Mesendoderm (in vitro differentiated cells): ENCODE data around the gene TRIM52.
A peak's percentile ranks its signal among the peaks of the same experiment; 100 is the strongest.

Experiments
- DNase-seq: peaks from one replicate; pipeline ENCODE4 v3.0.0; 2013
- H2AK5ac ChIP-seq: 2 replicates; pipeline ENCODE4 v1.6.1; 2013; ENCODE audit warnings: low read length, inconsistent platforms
- H2BK120ac ChIP-seq: 2 replicates; pipeline ENCODE4 v1.6.1; 2013; ENCODE audit warnings: low read depth, mild to moderate bottlenecking, low read length, moderate library complexity, mixed read lengths
- H2BK15ac ChIP-seq: replicated peaks from 2 replicates; pipeline ENCODE4 v1.6.1; 2013; ENCODE audit warnings: low read depth, mild to moderate bottlenecking, moderate library complexity
- H2BK5ac ChIP-seq: 2 replicates; pipeline ENCODE4 v1.6.1; 2013; ENCODE audit warnings: low read length, inconsistent platforms
- H3K18ac ChIP-seq: 2 replicates; pipeline ENCODE4 v1.6.1; 2013; ENCODE audit warnings: mild to moderate bottlenecking, low read length, mixed read lengths
- H3K23ac ChIP-seq: one replicate; pipeline ENCODE4 v1.6.1; 2013; ENCODE audit warnings: low read length
- H3K27ac ChIP-seq: 2 replicates; pipeline ENCODE4 v1.5.1; 2013; ENCODE audit warnings: low read depth, mild to moderate bottlenecking, inconsistent platforms, low read length, moderate library complexity
- H3K27me3 ChIP-seq: 2 replicates; pipeline ENCODE4 v1.6.1; 2013; ENCODE audit warnings: low read length, control low read depth, mild to moderate bottlenecking, inconsistent platforms; ENCODE audit not compliant: insufficient read depth, poor library complexity
- H3K36me3 ChIP-seq: 2 replicates; pipeline ENCODE4 v1.6.1; 2013; ENCODE audit warnings: low read length, inconsistent platforms; ENCODE audit not compliant: control insufficient read depth, insufficient read depth
- H3K4ac ChIP-seq: one replicate; pipeline ENCODE4 v1.6.1; 2013; ENCODE audit warnings: low read depth, mild to moderate bottlenecking, low read length, moderate library complexity
- H3K4me1 ChIP-seq: 2 replicates; pipeline ENCODE4 v1.6.1; 2013; ENCODE audit warnings: low read depth, low read length, inconsistent platforms; ENCODE audit not compliant: control insufficient read depth
- H3K4me2 ChIP-seq: 2 replicates; pipeline ENCODE4 v1.6.1; 2013; ENCODE audit warnings: low read length
- H3K4me3 ChIP-seq: 2 replicates; pipeline ENCODE4 v1.5.1; 2013; ENCODE audit warnings: mild to moderate bottlenecking, low read length
- H3K56ac ChIP-seq: one replicate; pipeline ENCODE4 v1.6.1; 2013; ENCODE audit warnings: low read length
- H3K79me1 ChIP-seq: 2 replicates; pipeline ENCODE4 v1.6.1; 2013; ENCODE audit warnings: low read length, inconsistent platforms
- H3K79me2 ChIP-seq: 2 replicates; pipeline ENCODE4 v1.6.1; 2013; ENCODE audit warnings: mild to moderate bottlenecking, low read length; ENCODE audit not compliant: control insufficient read depth, insufficient read depth
- H3K9ac ChIP-seq: 2 replicates; pipeline ENCODE4 v1.6.1; 2013; ENCODE audit warnings: low read length, inconsistent platforms
- H4K5ac ChIP-seq: one replicate; pipeline ENCODE4 v1.6.1; 2013; ENCODE audit warnings: low read length
- H4K8ac ChIP-seq: one replicate; pipeline ENCODE4 v1.6.1; 2013; ENCODE audit warnings: low read depth, mild to moderate bottlenecking, control low read depth, low read length, moderate library complexity
- WGBS: extraction: QIAGEN DNeasy Blood & Tissue Kit; methylation state at CpG from one replicate; pipeline ENCODE4 v1.1.7; 2013; ENCODE audit warnings: low lambda C conversion rate, missing lambda C conversion rate; ENCODE audit not compliant: insufficient coverage; ENCODE audit errors: extremely low coverage; 5-methylcytosine and 5-hydroxymethylcytosine counted together

The TRIM52 gene

DNA sequence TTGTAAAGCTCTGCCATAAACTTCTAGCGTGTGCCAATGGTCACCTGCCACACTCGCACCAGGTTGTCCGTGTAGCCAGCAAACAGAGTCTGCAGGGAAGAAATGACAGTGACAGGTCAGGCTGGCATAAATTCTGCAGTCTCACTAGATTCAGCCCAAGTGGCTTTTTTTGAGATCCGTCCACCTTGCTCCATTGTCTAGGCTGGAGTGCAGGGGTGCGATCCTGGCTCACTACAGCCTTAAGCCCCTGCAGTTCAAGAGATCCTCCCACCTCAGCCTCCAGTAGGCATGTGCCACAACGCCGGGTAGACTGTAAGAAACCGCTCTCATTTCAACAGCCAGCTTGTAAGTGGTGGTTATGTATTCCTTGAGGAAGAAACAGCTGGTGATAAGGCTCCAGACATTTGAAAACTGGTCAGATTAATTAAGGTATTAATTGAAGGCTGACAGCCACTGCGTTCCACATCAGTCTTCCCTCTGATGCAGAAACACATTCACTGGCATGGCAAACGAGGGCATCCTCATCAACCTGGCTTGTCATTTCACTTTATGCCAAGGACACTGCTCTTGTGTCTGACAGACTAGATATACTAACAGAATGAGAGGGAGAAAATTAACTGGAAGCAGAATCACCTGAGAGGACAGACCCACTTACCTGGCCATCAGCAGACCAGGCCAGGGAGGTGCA lies 23.8 kb downstream of the TRIM52 start:
- H3K79me1 ChIP-seq: peaks cover 15% of the 10 kb centered on the region
- H3K23ac ChIP-seq: no peak overlapping the region
- no peak overlapping the region for H3K27ac ChIP-seq
- no peak overlapping the region for H2BK120ac ChIP-seq
- no peak overlapping the region for H4K5ac ChIP-seq
- H3K4me1 ChIP-seq: peaks cover 5% of the 10 kb centered on the region
- no peak overlapping the region for H4K8ac ChIP-seq
- H3K79me2 ChIP-seq: peaks cover 22% of the 10 kb centered on the region
- H3K36me3 ChIP-seq: peaks cover 48% of the 10 kb centered on the region
- no CpG with 5 or more reads among the region's 10 CpGs for WGBS
- DNase-seq: no peak
- H3K4me3 ChIP-seq: no peak overlapping the region
- H3K4me2 ChIP-seq: no peak overlapping the region
- no peak overlapping the region for H3K9ac ChIP-seq
- no peak overlapping the region for H3K4ac ChIP-seq
- no peak overlapping the region for H2BK5ac ChIP-seq
- H3K18ac ChIP-seq: no peak overlapping the region
- H3K27me3 ChIP-seq: no peaks in the 10 kb centered on the region
- no peak overlapping the region for H2AK5ac ChIP-seq
- no peak overlapping the region for H3K56ac ChIP-seq
- H2BK15ac ChIP-seq: no peak overlapping the region

DNA sequence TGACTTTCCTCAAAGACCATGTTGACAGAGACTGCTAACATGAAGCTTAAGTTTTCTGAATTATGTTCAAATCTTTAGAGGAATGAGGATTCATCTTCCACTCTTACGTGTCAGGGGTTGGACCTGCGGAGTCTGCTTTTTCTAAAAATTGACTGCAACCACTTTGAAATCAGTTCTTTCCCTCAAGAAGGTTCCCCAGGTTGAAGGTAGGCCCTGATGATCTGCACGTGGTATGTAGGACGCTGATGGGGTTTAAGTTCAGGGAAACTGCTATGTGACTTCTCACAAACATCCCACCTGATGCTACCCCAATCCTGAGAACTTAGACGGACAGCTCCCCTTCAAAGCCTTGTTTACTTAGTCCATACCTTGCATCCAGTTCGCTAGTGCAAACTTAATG lies 24.5 kb downstream of the TRIM52 start:
- Histone ChIP-seq H3K23ac (no peak overlapping the region), H2AK5ac (no peak overlapping the region), H3K9ac (no peak overlapping the region), H3K4me3 (no peak overlapping the region), H3K4me1 (peaks cover 2% of the 10 kb centered on the region), H3K79me1 (peaks cover 12% of the 10 kb centered on the region), H3K4ac (no peak overlapping the region), H4K8ac (no peak overlapping the region), H3K18ac (no peak overlapping the region), H4K5ac (no peak overlapping the region), H3K79me2 (peaks cover 16% of the 10 kb centered on the region), H3K27ac (no peak overlapping the region), H3K4me2 (no peak overlapping the region), H3K56ac (no peak overlapping the region), H2BK120ac (no peak overlapping the region), H2BK5ac (no peak overlapping the region), H2BK15ac (no peak overlapping the region), H3K36me3 (peaks cover 42% of the 10 kb centered on the region), H3K27me3 (no peaks in the 10 kb centered on the region)
- no CpG with 5 or more reads among the region's 6 CpGs for WGBS
- no peak for DNase-seq

- Histone ChIP-seq H3K4me2 (no peak overlapping the region), H3K4ac (no peak overlapping the region), H2AK5ac (no peak overlapping the region), H3K27ac (no peak overlapping the region), H3K27me3 (no peaks in the 10 kb centered on the region), H2BK15ac (no peak overlapping the region), H3K36me3 (peaks cover 39% of the 10 kb centered on the region), H4K8ac (no peak overlapping the region), H3K4me3 (no peak overlapping the region), H3K79me2 (peaks cover 10% of the 10 kb centered on the region), H3K9ac (no peak overlapping the region), H4K5ac (no peak overlapping the region), H3K18ac (no peak overlapping the region), H2BK5ac (no peak overlapping the region), H2BK120ac (no peak overlapping the region), H3K79me1 (peaks cover 10% of the 10 kb centered on the region), H3K56ac (no peak overlapping the region), H3K23ac (no peak overlapping the region), H3K4me1 (no peaks in the 10 kb centered on the region)
- no CpG with 5 or more reads among the region's 5 CpGs for WGBS
- no peak for DNase-seq
Observed at GRCh38 chr5:181235689-181236366, 25.1 kb downstream of the TRIM52 start.

- no peak overlapping the region for H2AK5ac ChIP-seq
- H3K4ac ChIP-seq: no peak overlapping the region
- H3K9ac ChIP-seq: no peak overlapping the region
- H3K18ac ChIP-seq: no peak overlapping the region
- H3K23ac ChIP-seq: no peak overlapping the region
- H2BK15ac ChIP-seq: no peak overlapping the region
- WGBS: no CpG with 5 or more reads among the region's 5 CpGs
- H3K56ac ChIP-seq: no peak overlapping the region
- H4K5ac ChIP-seq: no peak overlapping the region
- H3K79me1 ChIP-seq: peaks cover 10% of the 10 kb centered on the region
- no peak overlapping the region for H4K8ac ChIP-seq
- H2BK120ac ChIP-seq: no peak overlapping the region
- H3K79me2 ChIP-seq: peaks cover 7% of the 10 kb centered on the region
- H3K27me3 ChIP-seq: no peaks in the 10 kb centered on the region
- DNase-seq: no peak
- no peaks in the 10 kb centered on the region for H3K4me1 ChIP-seq
- H2BK5ac ChIP-seq: no peak overlapping the region
- H3K36me3 ChIP-seq: peaks cover 37% of the 10 kb centered on the region
- no peak overlapping the region for H3K4me3 ChIP-seq
- no peak overlapping the region for H3K4me2 ChIP-seq
- H3K27ac ChIP-seq: no peak overlapping the region
Observed at GRCh38 chr5:181235323-181235688, 25.6 kb downstream of the TRIM52 start.

GRCh38 chr5:181234455-181235306 lies 26.3 kb downstream of the TRIM52 start:
- H3K9ac ChIP-seq: no peak overlapping the region
- no peak overlapping the region for H3K4ac ChIP-seq
- H3K4me1 ChIP-seq: no peaks in the 10 kb centered on the region
- no peaks in the 10 kb centered on the region for H3K27me3 ChIP-seq
- no peak overlapping the region for H3K4me3 ChIP-seq
- H4K5ac ChIP-seq: no peak overlapping the region
- no peak overlapping the region for H3K18ac ChIP-seq
- H3K79me1 ChIP-seq: peaks cover 10% of the 10 kb centered on the region
- WGBS: no CpG with 5 or more reads among the region's 22 CpGs
- H3K79me2 ChIP-seq: peaks cover 7% of the 10 kb centered on the region
- H2BK15ac ChIP-seq: no peak overlapping the region
- H2BK5ac ChIP-seq: no peak overlapping the region
- no peak overlapping the region for H2AK5ac ChIP-seq
- peaks cover 37% of the 10 kb centered on the region for H3K36me3 ChIP-seq
- DNase-seq: peak; percentile 44
- no peak overlapping the region for H2BK120ac ChIP-seq
- no peak overlapping the region for H4K8ac ChIP-seq
- no peak overlapping the region for H3K4me2 ChIP-seq
- no peak overlapping the region for H3K23ac ChIP-seq
- H3K27ac ChIP-seq: no peak overlapping the region
- no peak overlapping the region for H3K56ac ChIP-seq
